Ecto neural progenitor cell (in vitro differentiated cells): ENCODE data around the gene CNGA1.

Source experiments
- DNase-seq: peaks from one replicate; pipeline ENCODE4 v3.0.0-alpha.2; 2018; ENCODE audit warnings: low spot score

The CNGA1 gene

GRCh38 chr4:47891928-47892327 lies 124.6 kb downstream of the CNGA1 start:
- no peak for DNase-seq
